IMR-90 (cell line): ENCODE results near the gene HMGXB3. TPM values are rescaled to one million over a fixed set of nuclear protein-coding genes. Genes with fewer than 3 reads are reported as not detected.

ENCODE experiments used
- ATAC-seq: fragments of 200-7000 bp; cut with Tn5 transposase; 2 replicates; pipeline ENCODE4 v1.9.1; 2020; ENCODE audit warnings: low read depth, mild to moderate bottlenecking, moderate library complexity
- BruUV-seq: library from RNA; stranded (reverse); fragments of 400-500 nt; replicated peaks from 2 replicates; lab custom pipeline; 2021; lab: Mats Ljungman, UMichigan
- CTCF ChIA-PET: fragments of 300-600 bp; formaldehyde crosslinking; extraction: SDS; loops from one replicate; lab custom pipeline; 2021; ENCODE audit warnings: antibody characterized with exemption; lab: Yijun Ruan, JAX
- POLR2A ChIA-PET: fragments of 300-600 bp; sonication (Branson Sonifier 250); formaldehyde crosslinking; loops from one replicate; lab custom pipeline; 2022; ENCODE audit warnings: antibody characterized with exemption; ENCODE audit not compliant: unreplicated experiment; lab: Charles Lee
- DNase-seq: peaks from one replicate; pipeline ENCODE4 v3.0.0; 2013
- H2AFZ ChIP-seq: replicated peaks from 2 replicates; pipeline ENCODE3; 2013; ENCODE audit warnings: low read length, mild to moderate bottlenecking; ENCODE audit not compliant: poor library complexity
- H2AK5ac ChIP-seq: 2 replicates; pipeline ENCODE4 v1.6.1; 2013; ENCODE audit warnings: low read depth, low read length, inconsistent platforms
- H2AK9ac ChIP-seq: replicated peaks from 2 replicates; pipeline ENCODE3; 2013; ENCODE audit warnings: mild to moderate bottlenecking, low read depth, low read length, moderate library complexity; ENCODE audit not compliant: poor library complexity
- H2BK120ac ChIP-seq: 2 replicates; pipeline ENCODE4 v1.6.1; 2013; ENCODE audit warnings: low read depth, low read length, inconsistent platforms
- H2BK15ac ChIP-seq: 3 replicates; pipeline ENCODE4 v1.6.1; 2013; ENCODE audit warnings: low read depth, low read length, inconsistent platforms
- H2BK20ac ChIP-seq: 2 replicates; pipeline ENCODE4 v1.6.1; 2013; ENCODE audit warnings: low read depth, mild to moderate bottlenecking, inconsistent platforms, low read length, moderate library complexity
- H2BK5ac ChIP-seq: 2 replicates; pipeline ENCODE4 v1.6.1; 2013; ENCODE audit warnings: mild to moderate bottlenecking, low read depth, low read length, inconsistent platforms; ENCODE audit not compliant: poor library complexity, severe bottlenecking
- H3K14ac ChIP-seq: replicated peaks from 2 replicates; pipeline ENCODE4 v1.6.1; 2013; ENCODE audit warnings: low read depth, low read length, inconsistent platforms
- H3K18ac ChIP-seq: 2 replicates; pipeline ENCODE4 v1.6.1; 2013; ENCODE audit warnings: low read depth, low read length, control low read depth
- H3K23ac ChIP-seq: 2 replicates; pipeline ENCODE4 v1.6.1; 2013; ENCODE audit warnings: low read depth, low read length, inconsistent platforms
- H3K27ac ChIP-seq: 2 replicates; pipeline ENCODE4 v1.5.1; 2013; ENCODE audit warnings: mild to moderate bottlenecking, control low read depth, low read length; ENCODE audit not compliant: insufficient read depth
- H3K27me3 ChIP-seq: 2 replicates; pipeline ENCODE4 v1.6.1; 2013; ENCODE audit warnings: low read length; ENCODE audit not compliant: control insufficient read depth, insufficient read depth
- H3K36me3 ChIP-seq: 2 replicates; pipeline ENCODE4 v1.6.1; 2013; ENCODE audit warnings: low read length, mixed read lengths; ENCODE audit not compliant: control insufficient read depth, insufficient read depth
- H3K4ac ChIP-seq: 2 replicates; pipeline ENCODE4 v1.6.1; 2013; ENCODE audit warnings: low read depth, low read length, inconsistent platforms
- H3K4me1 ChIP-seq: 2 replicates; pipeline ENCODE4 v1.6.1; 2013; ENCODE audit warnings: low read length, mixed read lengths; ENCODE audit not compliant: control insufficient read depth, insufficient read depth
- H3K4me2 ChIP-seq: 2 replicates; pipeline ENCODE4 v1.6.1; 2013; ENCODE audit warnings: low read depth, mild to moderate bottlenecking, control low read depth, low read length, moderate library complexity
- H3K4me3 ChIP-seq: 2 replicates; pipeline ENCODE4 v1.5.1; 2013; ENCODE audit warnings: low read depth, mild to moderate bottlenecking, control low read depth, low read length, moderate library complexity; ENCODE audit not compliant: insufficient read depth
- H3K56ac ChIP-seq: 2 replicates; pipeline ENCODE4 v1.6.1; 2013; ENCODE audit warnings: low read length, inconsistent platforms; ENCODE audit not compliant: insufficient read depth; ENCODE audit errors: extremely low read depth
- H3K79me1 ChIP-seq, 2 experiments: 2 replicates each; pipeline ENCODE4 v1.6.1; 2013; ENCODE audit warnings: low read length in 2 of 2, inconsistent platforms in 1 of 2, low read depth in 1 of 2
- H3K9ac ChIP-seq: 2 replicates; pipeline ENCODE4 v1.6.1; 2013; ENCODE audit warnings: low read depth, low read length, control low read depth
- H3K9me1 ChIP-seq: 2 replicates; pipeline ENCODE4 v1.6.1; 2013; ENCODE audit warnings: low read length, inconsistent platforms; ENCODE audit not compliant: insufficient read depth
- H3K9me3 ChIP-seq: 2 replicates; pipeline ENCODE4 v1.6.1; 2013; ENCODE audit warnings: low read length; ENCODE audit not compliant: control insufficient read depth, insufficient read depth
- H4K20me1 ChIP-seq: 2 replicates; pipeline ENCODE4 v1.6.1; 2013; ENCODE audit warnings: low read length, inconsistent platforms; ENCODE audit not compliant: insufficient read depth
- H4K5ac ChIP-seq: 2 replicates; pipeline ENCODE4 v1.6.1; 2013; ENCODE audit warnings: mild to moderate bottlenecking, low read depth, low read length, control low read depth
- H4K8ac ChIP-seq, 2 experiments: 2 replicates each; pipeline ENCODE4 v1.6.1; 2013; ENCODE audit warnings: low read depth in 2 of 2, low read length in 2 of 2, control low read depth in 1 of 2, inconsistent platforms in 1 of 2
- H4K91ac ChIP-seq: 2 replicates; pipeline ENCODE4 v1.6.1; 2013; ENCODE audit warnings: low read depth, low read length, inconsistent platforms; ENCODE audit not compliant: insufficient read depth
- BHLHE40 ChIP-seq: fragments of 150-350 bp; IDR thresholded peaks from 2 replicates; pipeline ENCODE4 v1.6.1; 2016; ENCODE audit warnings: mild to moderate bottlenecking, low read depth, low read length
- CHD1 ChIP-seq: IDR thresholded peaks from 2 replicates; pipeline ENCODE4 v1.6.1; 2012; ENCODE audit warnings: low read depth, low read length, improper control_type of control experiment
- CTCF ChIP-seq: conservative IDR thresholded peaks from 2 replicates; pipeline ENCODE4 v1.5.1; 2012; ENCODE audit warnings: mild to moderate bottlenecking, low read depth, low read length, improper control_type of control experiment
- ELK1 ChIP-seq: fragments of 150-350 bp; IDR thresholded peaks from 2 replicates; pipeline ENCODE4 v1.6.1; 2016; ENCODE audit warnings: low read depth, mild to moderate bottlenecking, low read length, moderate library complexity, borderline replicate concordance
- FOS ChIP-seq: fragments of 150-350 bp; IDR thresholded peaks from 2 replicates; pipeline ENCODE4 v1.6.1; 2016; ENCODE audit warnings: low read depth, low read length
- MAFK ChIP-seq: IDR thresholded peaks from 2 replicates; pipeline ENCODE4 v1.6.1; 2012; ENCODE audit warnings: low read depth, low read length, improper control_type of control experiment
- MAZ ChIP-seq: IDR thresholded peaks from 2 replicates; pipeline ENCODE4 v1.6.1; 2012; ENCODE audit warnings: low read depth, mild to moderate bottlenecking, low read length, improper control_type of control experiment, moderate library complexity, borderline replicate concordance
- MXI1 ChIP-seq: IDR thresholded peaks from 2 replicates; pipeline ENCODE4 v1.6.1; 2012; ENCODE audit warnings: low read depth, mild to moderate bottlenecking, low read length, moderate library complexity, borderline replicate concordance
- NFE2L2 ChIP-seq: fragments of 150-350 bp; IDR thresholded peaks from 2 replicates; pipeline ENCODE4 v1.6.1; 2016; ENCODE audit warnings: low read depth, mild to moderate bottlenecking, low read length
- POLR2A ChIP-seq: IDR thresholded peaks from 2 replicates; pipeline ENCODE4 v1.6.1; 2012; ENCODE audit warnings: mild to moderate bottlenecking, low read depth, low read length
- RAD21 ChIP-seq: IDR thresholded peaks from 2 replicates; pipeline ENCODE4 v1.6.1; 2012; ENCODE audit warnings: low read length, improper control_type of control experiment
- RCOR1 ChIP-seq: IDR thresholded peaks from 2 replicates; pipeline ENCODE4 v1.6.1; 2012; ENCODE audit warnings: mild to moderate bottlenecking, low read length, improper control_type of control experiment; ENCODE audit not compliant: insufficient replicate concordance
- RFX5 ChIP-seq: IDR thresholded peaks from 2 replicates; pipeline ENCODE4 v1.8.0; 2012; ENCODE audit warnings: low read depth, mild to moderate bottlenecking, low read length, moderate library complexity
- SMC3 ChIP-seq: fragments of 150-350 bp; IDR thresholded peaks from 2 replicates; pipeline ENCODE4 v1.6.1; 2016; ENCODE audit warnings: low read depth, mild to moderate bottlenecking, antibody characterized with exemption, low read length, moderate library complexity
- WGBS, 2 experiments: methylation state at CpG; one replicate each; pipeline versions ENCODE4 v1.1.5 to v1.1.7; 2013; ENCODE audit warnings: missing lambda C conversion rate in 2 of 2; ENCODE audit not compliant: insufficient read length in 1 of 2; ENCODE audit errors: extremely low coverage in 2 of 2; 5-methylcytosine and 5-hydroxymethylcytosine counted together
- dilution Hi-C: fragments of 300-500 bp; cut with HindIII; formaldehyde crosslinking; loops from one replicate; pipeline ENCODE4 v1.14.3; 2018; ENCODE audit warnings: low sequenced_read_pairs; ENCODE audit not compliant: unreplicated experiment
- in situ Hi-C: fragments of 300-500 bp; cut with MboI; formaldehyde crosslinking; loops from 3 replicates; pipeline ENCODE4 v1.14.3; 2019; ENCODE audit warnings: low sequenced_read_pairs, inconsistent platforms, mixed read lengths
- intact Hi-C: fragments of 100-400 bp; cut with micrococcal nuclease; formaldehyde crosslinking; loops from 2 replicates; pipeline ENCODE4 v1.10.0; 2022
- polyA plus RNA-seq, 3 experiments: library from polyadenylated mRNA; depleted of rRNA; stranded (reverse); fragments of >200 nt; gene quantifications; 2 replicates each; pipeline ENCODE4 v1.2.3, GENCODE V29; 2012; ENCODE audit warnings: low replicate concordance in 1 of 3
- total RNA-seq: library from RNA; depleted of rRNA; stranded (reverse); fragments of >200 nt; gene quantifications from 2 replicates; pipeline ENCODE4 v1.2.3, GENCODE V29; 2012
- TF ChIP-seq, protein P1 (sequence below): fragments of 150-350 bp; IDR thresholded peaks from 2 replicates; pipeline ENCODE4 v1.6.1; 2017; ENCODE audit warnings: mild to moderate bottlenecking, antibody characterized with exemption, low read length, low read depth

Gene HMGXB3
- total and polyA plus RNA-seq, 2 of the 4 experiments (the other 2 are of a cell fraction), result 27.6 to 30.6 TPM

DNA sequence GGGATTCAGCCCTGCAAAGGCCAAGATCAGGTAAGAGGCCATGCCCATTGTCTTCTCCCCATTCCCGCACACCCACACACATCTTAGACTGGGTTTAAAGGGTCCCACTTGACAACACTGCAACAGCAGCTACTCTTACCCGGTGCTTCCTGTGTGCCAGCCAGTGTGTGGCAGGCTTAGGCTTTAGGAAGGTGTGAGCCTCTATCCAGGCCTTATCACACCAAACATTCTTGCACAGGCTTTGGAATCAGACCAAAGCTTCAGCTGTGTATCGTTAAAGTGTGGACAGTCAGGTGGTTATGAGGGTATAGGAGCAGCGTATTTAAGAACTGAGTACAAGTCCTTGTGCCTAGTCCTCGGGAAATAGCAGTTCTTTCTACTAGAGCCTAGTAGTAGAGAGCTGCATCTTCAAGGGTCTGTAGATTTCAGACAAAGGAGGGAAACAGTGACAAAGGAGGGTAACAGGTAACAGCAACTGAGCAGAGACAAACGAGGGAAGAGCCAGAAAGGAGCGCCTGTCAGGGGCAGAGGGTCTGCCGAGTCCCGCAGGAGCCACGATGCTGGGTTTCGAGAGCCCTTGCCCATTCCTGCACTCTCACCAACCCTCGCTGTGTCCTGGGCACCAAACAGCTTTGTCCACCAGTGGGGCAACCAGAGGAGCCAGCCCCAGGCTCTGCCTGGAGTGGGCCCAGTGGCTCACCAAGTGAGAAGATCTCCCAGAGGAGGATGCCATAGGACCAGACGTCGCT lies 55.0 kb downstream of the HMGXB3 start:
- ATAC-seq (no peak), DNase-seq (no peak)
- intact Hi-C loops, result no loop called here
- dilution Hi-C loops, result no loop called here
- no peak overlapping the region for H3K4ac ChIP-seq
- H2AFZ ChIP-seq, result no peak overlapping the region
- no peak overlapping the region for H3K27ac ChIP-seq
- peaks cover 22% of the 10 kb centered on the region for H3K4me1 ChIP-seq
- H3K9me3 ChIP-seq, result no peaks in the 10 kb centered on the region
- H3K18ac ChIP-seq, result no peak overlapping the region
- ChIA-PET CTCF (interaction anchor here (0.5 kb wide), 1 partner anchor 61 kb away, joined by 3 read pairs; no protein-coding TSS in a partner anchor), POLR2A (no interaction called here)
- H2BK5ac ChIP-seq, result no peak overlapping the region
- H3K56ac ChIP-seq, result no peak overlapping the region
- H4K20me1 ChIP-seq, result no peaks in the 10 kb centered on the region; the same call in 1 of the 2 replicates
- H3K36me3 ChIP-seq, result peaks cover 39% of the 10 kb centered on the region
- H3K9ac ChIP-seq, result no peak overlapping the region
- in situ Hi-C loops, result no loop called here
- H4K91ac ChIP-seq, result no peak overlapping the region
- WGBS, 2 experiments, result 90% methylated on average over 8 of the region's 14 CpGs; no CpG with 5 or more reads in 1 of the 2 experiments
- no peak overlapping the region for H2BK120ac ChIP-seq
- H4K5ac ChIP-seq, result no peak overlapping the region
- BruUV-seq, result no TSS peak
- peaks cover 49% of the 10 kb centered on the region for H3K9me1 ChIP-seq
- H2AK9ac ChIP-seq, result no peak overlapping the region
- H3K4me2 ChIP-seq, result no peak overlapping the region
- no peak overlapping the region for H2BK15ac ChIP-seq
- H3K14ac ChIP-seq, result no peak overlapping the region
- no peak overlapping the region for H2AK5ac ChIP-seq
- peaks cover 4 to 33% of the 10 kb centered on the region in 2 experiments; a peak in 3 of 4 replicates for H3K79me1 ChIP-seq
- H3K23ac ChIP-seq, result no peak overlapping the region
- H3K27me3 ChIP-seq, result no peaks in the 10 kb centered on the region
- no peak overlapping the region for H4K8ac ChIP-seq
- no peak overlapping the region; the same call in 1 of the 2 replicates for H2BK20ac ChIP-seq
- no peak overlapping the region for H3K4me3 ChIP-seq
- no peak for TF ChIP-seq CTCF
- no peak for TF ChIP-seq RFX5
- TF ChIP-seq RCOR1, result no peak
- TF ChIP-seq BHLHE40, result no peak
- TF ChIP-seq NFE2L2, result no peak
- TF ChIP-seq RAD21, result no peak
- no peak for TF ChIP-seq MAZ
- no peak for TF ChIP-seq SMC3
- TF ChIP-seq ELK1, result no peak
- TF ChIP-seq, protein P1, sequence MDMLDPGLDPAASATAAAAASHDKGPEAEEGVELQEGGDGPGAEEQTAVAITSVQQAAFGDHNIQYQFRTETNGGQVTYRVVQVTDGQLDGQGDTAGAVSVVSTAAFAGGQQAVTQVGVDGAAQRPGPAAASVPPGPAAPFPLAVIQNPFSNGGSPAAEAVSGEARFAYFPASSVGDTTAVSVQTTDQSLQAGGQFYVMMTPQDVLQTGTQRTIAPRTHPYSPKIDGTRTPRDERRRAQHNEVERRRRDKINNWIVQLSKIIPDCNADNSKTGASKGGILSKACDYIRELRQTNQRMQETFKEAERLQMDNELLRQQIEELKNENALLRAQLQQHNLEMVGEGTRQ, result no peak
- no peak for TF ChIP-seq MAFK
- TF ChIP-seq MXI1, result no peak
- TF ChIP-seq CHD1, result no peak
- no peak for TF ChIP-seq FOS
- TF ChIP-seq POLR2A, result no peak
